Right cardiac atrium (tissue), 5 donors: ENCODE measurements around the gene C15orf39. TPM values are rescaled to one million over a fixed set of nuclear protein-coding genes. Genes with fewer than 3 reads are reported as not detected.

ENCODE experiments used
- ATAC-seq, 2 donors: fragments of 200-7000 bp; cut with Tn5 transposase; one replicate each; pipeline versions ENCODE4 v1.8.0 to v1.9.1; 2020; ENCODE audit warnings: moderate library complexity in 2 of 2, mild to moderate bottlenecking in 1 of 2
- DNase-seq, 3 donors: peaks; one replicate each; pipeline ENCODE4 v3.0.0-alpha.2; 2020
- H3K27ac ChIP-seq: one replicate; pipeline ENCODE4 v1.5.1; 2013; ENCODE audit warnings: mild to moderate bottlenecking, low read length, control low read depth, moderate library complexity
- H3K27me3 ChIP-seq: one replicate; pipeline ENCODE4 v1.6.1; 2013; ENCODE audit not compliant: control insufficient read depth, insufficient read depth
- H3K4me1 ChIP-seq: one replicate; pipeline ENCODE4 v1.6.1; 2013; ENCODE audit warnings: low read length; ENCODE audit not compliant: control insufficient read depth, insufficient read depth
- H3K4me3 ChIP-seq: one replicate; pipeline ENCODE4 v1.5.1; 2013; ENCODE audit warnings: low read length, control low read depth
- H3K9me3 ChIP-seq: one replicate; pipeline ENCODE4 v1.6.1; 2013; ENCODE audit warnings: low read length; ENCODE audit not compliant: control insufficient read depth
- WGBS: extraction: QIAGEN DNeasy Blood & Tissue Kit; methylation state at CpG from one replicate; pipeline ENCODE4 v1.1.7; 2013; 5-methylcytosine and 5-hydroxymethylcytosine counted together
- intact Hi-C, 4 donors: fragments of 100-400 bp; cut with DNase I; formaldehyde crosslinking; loops; one replicate each; pipeline versions ENCODE4 v1.11.0 to v1.14.0; 2022 to 2023
- long read RNA-seq, 4 donors: library from polyadenylated mRNA; unstranded; transcript quantifications; one replicate each; pipeline ENCODE4 v2.0.0, GENCODE V29; 2020 to 2021
- polyA plus RNA-seq: library from polyadenylated mRNA; stranded (reverse); fragments of 200-250 nt; gene quantifications from one replicate; pipeline ENCODE4 v1.2.3, GENCODE V29; 2013
- total RNA-seq, 4 donors: library from RNA; stranded (reverse); fragmentation: NEBNext Ultra II Directional; extraction: Animal tissue kit (Norgen Biotek cat#: 25700); gene quantifications; one replicate each; pipeline ENCODE4 v1.2.1, GENCODE V29; 2021
- donor health status: healthy with polysubstance abuse.
- donor health status: DM: no; HTN: yes; CAD: no.
- donor health status: DM: no; HTN: no; CAD: no.
- donor health status: DM: no; HTN: yes; CAD: no; lungs with severe emphysema.
- donor health status: DM: yes; HTN: yes; CAD: no.

Gene C15orf39
- total RNA-seq = 10 to 100 TPM in 2 of 4 donors, 1 to 10 TPM in 2; 7.4 to 12.7 (median 9.1) TPM
- 5.3 TPM for polyA plus RNA-seq
- long read RNA-seq, donor 1, full-length matches to known transcripts = 2 of 7 reads
- long read RNA-seq, donor 1, partial matches to known transcripts = 5 of 7 reads
- long read RNA-seq, donor 1, other reads (novel, unspliced or antisense) = 0 of 7 reads
- long read RNA-seq, donor 2, full-length matches to known transcripts = 1 of 4 reads
- long read RNA-seq, donor 2, partial matches to known transcripts = 2 of 4 reads
- long read RNA-seq, donor 2, other reads (novel, unspliced or antisense) = 1 of 4 reads
- long read RNA-seq, donor 3, full-length matches to known transcripts = 6 of 17 reads
- long read RNA-seq, donor 3, partial matches to known transcripts = 11 of 17 reads
- long read RNA-seq, donor 3, other reads (novel, unspliced or antisense) = 0 of 17 reads
- long read RNA-seq, donor 4, full-length matches to known transcripts = 1 of 1 reads
- long read RNA-seq, donor 4, partial matches to known transcripts = 0 of 1 reads
- long read RNA-seq, donor 4, other reads (novel, unspliced or antisense) = 0 of 1 reads

DNA sequence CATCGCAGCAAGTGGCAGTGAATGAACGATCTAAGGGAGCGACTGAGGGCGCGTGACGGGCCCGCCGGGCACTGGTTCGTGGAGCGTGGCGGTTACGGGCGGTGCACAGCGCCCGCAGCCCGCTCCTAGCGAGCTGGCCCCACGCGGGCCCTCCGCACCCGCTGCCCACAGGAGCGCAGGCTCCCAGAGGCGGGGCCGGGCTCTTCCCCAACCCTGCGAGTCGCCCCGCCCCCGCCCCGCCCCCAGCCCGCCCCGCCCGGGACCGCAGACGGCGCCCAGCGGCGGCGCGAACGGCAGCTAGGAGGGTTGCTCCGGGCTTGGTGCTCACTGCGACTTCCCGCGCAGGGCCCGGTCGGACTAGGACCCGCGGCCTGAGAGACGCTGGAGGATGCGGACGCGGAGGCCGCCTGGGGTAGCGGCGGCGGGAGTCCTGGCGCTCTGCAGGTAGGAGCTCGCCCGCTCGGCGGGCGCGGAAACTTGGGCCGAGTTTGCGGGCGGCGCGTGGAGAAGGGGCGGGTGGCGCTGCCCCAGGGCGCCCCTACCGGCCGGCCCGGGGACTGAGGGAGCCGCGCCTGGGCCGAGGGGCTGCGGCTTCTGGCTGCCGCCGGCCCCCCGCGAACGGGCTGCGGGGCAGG lies at the start of gene C15orf39:
Gene C15orf39 (plus strand): TSS at position 267 of the 635 bp plus-strand sequence. CDS start 4,167 bp downstream, outside the sequence.
- ATAC-seq (peak; percentile 79 to 84), DNase-seq (peak; percentile 75 to 91 (median 90))
- peaks cover 3% of the 10 kb centered on the region for H3K4me1 ChIP-seq
- intact Hi-C loops = loop anchor here in 3 of 4 donors (1.0 to 5.0 kb wide), 3 partner anchors 158 to 174 kb away; no protein-coding TSS in a partner anchor
- under 1% methylated on average over 84 of the region's 84 CpGs for WGBS
- H3K4me3 ChIP-seq = peak within 1 kb of the TSS; percentile 52
- H3K27ac ChIP-seq = peak within 1 kb of the TSS; percentile 69
- H3K9me3 ChIP-seq = no peaks in the 10 kb centered on the region
- no peaks in the 10 kb centered on the region for H3K27me3 ChIP-seq

DNA sequence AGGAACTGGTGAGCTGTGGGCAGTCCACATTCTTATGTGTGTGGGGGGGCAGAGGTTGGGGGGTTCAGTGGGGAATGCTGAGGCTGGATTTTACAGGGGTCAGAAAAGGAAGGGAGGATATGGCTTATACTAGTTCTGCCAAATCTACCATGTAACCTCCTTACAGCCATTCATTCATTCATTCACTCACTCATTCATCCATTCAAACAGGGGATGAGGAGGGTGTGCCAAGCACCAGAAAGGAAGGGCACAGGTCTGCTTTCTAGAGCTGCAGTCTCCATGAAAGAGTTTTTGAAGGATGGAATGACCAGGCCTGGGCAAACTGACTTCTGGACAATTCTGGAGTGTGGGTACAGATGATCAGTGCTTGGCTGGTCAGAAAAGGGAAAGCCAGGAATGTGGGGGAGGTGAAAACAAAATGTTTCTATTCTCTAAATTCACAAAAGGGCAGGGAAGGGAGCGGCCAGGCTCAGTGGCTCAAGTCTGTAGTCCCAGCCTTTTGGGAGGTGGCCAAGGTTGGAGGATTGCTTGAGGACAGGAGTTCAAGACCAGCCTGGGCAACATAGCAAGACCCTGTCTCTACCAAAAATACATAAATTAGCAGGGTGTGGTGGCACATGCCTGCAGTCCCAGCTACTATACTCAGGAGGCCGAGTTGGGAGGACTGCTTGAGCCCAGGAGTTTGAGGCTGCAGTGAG lies 49.2 kb upstream of the C15orf39 start:
- Histone ChIP-seq H3K4me1 (no peaks in the 10 kb centered on the region), H3K4me3 (no peak overlapping the region), H3K27ac (no peak overlapping the region), H3K27me3 (no peaks in the 10 kb centered on the region), H3K9me3 (no peaks in the 10 kb centered on the region)
- WGBS = 98% methylated on average over 2 of the region's 2 CpGs
- intact Hi-C loops = no loop called here
- ATAC-seq (no peak), DNase-seq (no peak)

DNA sequence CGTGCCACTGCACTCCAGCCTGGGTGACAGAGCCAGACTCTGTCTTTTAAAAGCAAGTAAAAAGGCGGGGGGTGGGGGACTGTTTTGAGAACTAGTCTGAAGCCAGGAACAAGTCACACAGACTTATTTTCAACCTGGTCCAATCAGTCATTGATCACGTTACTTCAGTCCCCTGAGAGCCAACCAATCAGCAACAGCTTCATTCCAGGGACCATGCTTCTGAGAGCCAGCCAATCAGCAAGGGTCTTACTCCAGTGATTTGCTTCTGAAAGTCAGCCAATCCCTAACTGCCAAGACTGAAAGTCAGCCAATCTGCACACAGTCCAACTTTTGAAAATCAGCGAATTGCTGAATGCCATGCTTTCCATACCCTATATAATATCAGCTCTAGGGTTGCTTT lies 48.6 kb upstream of the C15orf39 start:
- no peaks in the 10 kb centered on the region for H3K4me1 ChIP-seq
- intact Hi-C loops = no loop called here
- no peaks in the 10 kb centered on the region for H3K9me3 ChIP-seq
- 68% methylated on average over 4 of the region's 4 CpGs for WGBS
- ATAC-seq (peak; percentile 36 to 39), DNase-seq (no peak)
- H3K4me3 ChIP-seq = no peak overlapping the region
- no peak overlapping the region for H3K27ac ChIP-seq
- no peaks in the 10 kb centered on the region for H3K27me3 ChIP-seq

DNA sequence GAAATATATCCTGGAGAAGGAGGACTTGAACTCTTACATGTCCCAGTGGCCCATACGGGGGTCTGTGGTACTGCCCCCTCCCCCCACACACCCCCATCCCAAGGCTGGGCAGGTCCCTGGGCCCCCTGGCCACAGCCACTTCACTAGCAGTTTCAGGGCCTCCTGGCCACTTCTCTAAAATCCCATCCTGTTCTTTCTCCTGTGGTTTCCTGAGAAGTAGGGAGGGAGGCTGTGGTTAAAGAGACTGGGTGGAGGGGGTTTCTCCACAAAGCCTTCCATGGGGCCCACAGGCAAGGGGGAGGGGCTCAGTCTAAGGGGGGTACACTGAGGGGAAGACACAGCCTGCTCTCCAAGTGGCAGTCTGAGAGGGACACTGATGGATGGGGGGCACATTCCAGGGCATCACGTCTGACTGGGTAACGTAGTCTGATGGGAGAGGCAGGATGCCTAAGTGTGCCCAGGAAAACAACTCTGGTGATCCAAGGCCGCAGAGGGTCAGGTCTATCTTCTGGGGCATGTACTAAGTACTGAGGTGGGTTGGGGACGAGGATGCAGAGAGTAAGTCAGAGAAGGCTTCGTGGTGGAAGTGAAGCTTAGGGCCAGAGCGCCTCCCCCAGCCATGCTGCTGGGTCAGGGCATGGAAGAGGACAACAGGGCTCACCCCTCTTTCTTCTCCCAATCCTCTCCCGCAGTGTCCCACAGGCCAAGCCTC lies 48.0 kb upstream of the C15orf39 start:
- Histone ChIP-seq H3K4me3 (no peak overlapping the region), H3K4me1 (no peaks in the 10 kb centered on the region), H3K9me3 (no peaks in the 10 kb centered on the region), H3K27ac (no peak overlapping the region), H3K27me3 (no peaks in the 10 kb centered on the region)
- WGBS = 82% methylated on average over 8 of the region's 8 CpGs
- intact Hi-C loops = no loop called here
- ATAC-seq (no peak), DNase-seq (no peak)

DNA sequence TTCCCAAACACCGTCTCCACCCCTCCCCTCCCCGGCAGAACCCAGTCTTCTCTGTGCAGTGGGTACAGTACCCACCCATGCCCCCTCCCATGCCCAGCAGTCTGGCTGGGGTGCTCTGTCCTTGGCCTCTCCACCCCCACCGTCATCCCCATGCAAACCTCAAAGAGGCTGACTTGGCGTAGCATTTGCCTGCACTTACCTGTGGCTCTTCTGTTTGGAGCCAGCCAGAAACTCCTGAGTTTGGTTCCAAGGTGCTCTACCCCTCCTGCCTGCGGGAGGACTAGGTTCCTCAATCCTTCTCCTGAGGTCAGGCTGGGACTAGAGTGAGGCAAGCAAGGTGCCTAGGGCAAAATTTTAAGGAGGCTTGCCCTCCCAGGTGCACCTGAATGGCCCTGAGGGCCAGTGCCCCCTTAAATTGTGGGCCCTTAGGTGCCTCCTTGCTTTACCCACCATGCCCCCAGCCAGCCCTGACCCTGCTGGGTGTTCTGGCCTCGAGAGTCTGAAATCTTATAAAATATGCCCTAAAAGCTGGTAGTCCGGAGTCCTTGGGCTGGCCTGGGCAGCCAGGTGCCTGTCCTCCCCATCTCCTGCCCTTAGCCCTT lies 47.1 kb upstream of the C15orf39 start:
- WGBS = 86% methylated on average over 7 of the region's 7 CpGs
- no peaks in the 10 kb centered on the region for H3K4me1 ChIP-seq
- intact Hi-C loops = no loop called here
- DNase-seq (no peak), ATAC-seq (no peak)
- H3K27me3 ChIP-seq = no peaks in the 10 kb centered on the region
- H3K4me3 ChIP-seq = no peak overlapping the region
- H3K27ac ChIP-seq = no peak overlapping the region
- H3K9me3 ChIP-seq = no peaks in the 10 kb centered on the region

DNA sequence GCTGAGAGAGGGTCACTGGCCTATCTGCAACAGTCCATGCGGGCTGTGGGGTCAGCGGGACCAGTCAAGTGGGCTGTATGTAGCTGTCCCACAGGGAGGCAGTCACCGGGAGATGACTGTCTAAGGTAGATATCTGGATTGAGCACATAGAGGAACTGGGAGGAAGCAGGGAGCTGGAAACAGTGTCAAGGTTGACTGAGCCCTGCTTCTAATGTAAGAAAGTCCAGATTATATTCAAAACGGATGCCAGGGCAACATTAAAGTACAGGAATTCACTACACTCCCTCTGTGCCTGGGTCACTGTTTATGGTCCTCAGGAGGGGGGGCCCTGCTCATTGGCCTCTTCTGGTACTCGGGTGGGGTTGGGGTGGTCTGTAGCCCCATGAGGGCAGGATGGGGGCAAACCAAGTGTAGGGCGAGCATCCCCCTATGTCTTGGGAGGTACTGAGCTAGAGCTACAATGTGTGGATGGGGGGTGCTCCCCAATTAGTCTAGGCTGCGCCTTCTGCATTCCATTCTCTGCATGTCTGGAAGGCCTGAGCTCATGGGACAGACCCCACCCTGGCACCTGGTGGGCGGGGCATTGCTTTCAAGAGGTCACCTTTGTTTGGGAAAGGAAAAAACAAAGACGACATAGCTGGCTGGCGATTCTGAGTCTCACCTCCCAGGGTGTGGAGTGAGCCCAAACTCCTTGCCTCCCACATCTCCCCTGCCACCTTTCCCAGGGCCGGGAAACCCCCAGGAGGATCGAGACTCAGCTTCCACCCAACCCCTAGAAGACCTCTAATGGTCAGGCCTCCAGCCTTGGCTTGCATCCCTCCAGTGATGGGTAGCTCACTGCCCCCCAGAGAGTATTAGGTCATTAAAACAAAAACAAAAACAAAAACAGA lies 45.1 kb upstream of the C15orf39 start:
- Histone ChIP-seq H3K4me3 (no peak overlapping the region), H3K4me1 (no peaks in the 10 kb centered on the region), H3K27ac (no peak overlapping the region), H3K27me3 (no peaks in the 10 kb centered on the region), H3K9me3 (no peaks in the 10 kb centered on the region)
- WGBS = 84% methylated on average over 12 of the region's 12 CpGs
- no peak for ATAC-seq
- intact Hi-C loops = no loop called here
- no peak for DNase-seq

DNA sequence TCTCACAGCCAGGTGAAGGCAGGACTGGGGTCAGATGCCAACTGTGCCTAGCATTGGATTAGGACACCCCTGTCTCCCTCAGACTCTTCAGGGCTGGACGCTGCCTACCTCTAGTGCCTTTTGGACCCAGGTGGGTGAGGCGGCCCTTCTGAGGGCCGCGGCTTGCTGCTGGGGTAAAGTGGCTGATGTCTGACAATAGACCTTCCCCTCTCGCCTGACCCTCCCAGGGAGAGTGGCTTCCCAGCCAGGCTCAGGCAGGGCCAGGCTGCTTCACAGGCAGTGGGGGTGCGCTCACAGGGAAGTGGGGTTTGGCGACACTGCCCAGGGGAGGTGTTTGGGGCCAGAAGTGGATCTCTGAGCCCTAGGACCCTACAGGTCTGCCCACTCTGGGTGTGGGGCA lies 43.3 kb upstream of the C15orf39 start:
- H3K27me3 ChIP-seq = no peaks in the 10 kb centered on the region
- ATAC-seq (peak in 1 of 2 donors; percentile 10), DNase-seq (no peak)
- no peak overlapping the region for H3K4me3 ChIP-seq
- WGBS = 90% methylated on average over 7 of the region's 7 CpGs
- intact Hi-C loops = no loop called here
- H3K9me3 ChIP-seq = no peaks in the 10 kb centered on the region
- no peak overlapping the region for H3K27ac ChIP-seq
- H3K4me1 ChIP-seq = no peaks in the 10 kb centered on the region

DNA sequence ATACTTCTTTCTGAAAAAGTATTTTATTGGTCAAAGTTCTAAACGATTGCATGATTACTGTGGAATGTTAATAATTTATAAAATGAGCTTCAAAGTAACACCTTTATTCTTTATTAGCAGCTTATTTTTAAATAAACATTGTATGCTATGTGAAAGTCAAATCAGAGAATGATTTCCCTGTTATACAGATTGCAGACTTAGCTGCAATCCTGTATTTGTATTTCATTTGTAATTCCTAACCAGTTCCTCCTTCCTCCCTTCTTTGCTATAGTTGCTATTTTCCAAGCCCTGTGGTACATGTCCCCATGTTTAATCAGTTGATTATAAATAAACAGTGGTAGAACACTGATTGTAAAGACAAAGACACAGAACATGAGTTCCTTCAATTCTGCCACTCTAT lies 42.4 kb upstream of the C15orf39 start:
- intact Hi-C loops = no loop called here
- 60% methylated on average over 1 of the region's 1 CpG for WGBS
- Histone ChIP-seq H3K27ac (no peak overlapping the region), H3K4me3 (no peak overlapping the region), H3K27me3 (no peaks in the 10 kb centered on the region), H3K4me1 (no peaks in the 10 kb centered on the region), H3K9me3 (no peaks in the 10 kb centered on the region)
- ATAC-seq = no peak
- no peak for DNase-seq

DNA sequence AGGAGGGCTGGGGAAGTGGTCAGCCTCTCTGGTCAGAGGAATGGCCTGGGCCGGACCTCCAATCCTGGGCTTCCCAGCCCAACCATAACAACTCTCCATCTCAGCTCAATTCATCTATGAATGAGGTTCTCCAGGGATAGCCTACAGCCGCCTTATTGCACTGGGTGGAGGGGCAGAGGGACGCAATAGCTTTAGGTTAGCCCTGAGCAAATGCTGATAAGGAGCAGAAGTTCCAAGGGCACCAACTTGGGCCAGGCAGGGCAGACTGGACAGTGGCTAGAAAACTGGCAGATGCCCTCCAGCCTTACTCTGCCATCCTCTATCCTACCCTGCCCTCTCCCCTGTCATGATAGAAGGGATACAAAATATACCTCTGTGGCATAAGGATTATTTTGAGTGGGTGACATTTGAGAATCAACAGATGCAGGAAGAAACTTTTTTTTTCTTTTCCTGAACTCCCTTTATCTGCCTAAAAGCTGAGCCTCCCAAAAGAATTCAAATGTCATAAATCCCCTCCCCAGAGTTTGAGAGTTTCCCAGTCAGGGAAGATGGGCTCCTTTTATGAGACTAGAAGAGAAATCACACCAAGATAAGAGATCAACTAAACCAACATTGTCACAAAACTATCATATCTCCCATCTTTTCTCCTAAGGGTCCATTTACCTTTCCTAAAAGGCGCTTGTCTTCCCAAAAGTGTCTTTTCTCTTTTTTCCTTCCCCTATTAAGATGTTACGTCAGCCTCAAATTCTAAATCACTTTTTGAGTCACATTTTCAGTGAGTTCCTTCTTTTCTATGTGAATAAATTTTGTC lies 40.4 kb upstream of the C15orf39 start:
- no peaks in the 10 kb centered on the region for H3K27me3 ChIP-seq
- WGBS = 89% methylated on average over 5 of the region's 5 CpGs
- ATAC-seq = no peak
- no peaks in the 10 kb centered on the region for H3K4me1 ChIP-seq
- intact Hi-C loops = no loop called here
- no peak overlapping the region for H3K4me3 ChIP-seq
- DNase-seq = no peak
- no peak overlapping the region for H3K27ac ChIP-seq
- no peaks in the 10 kb centered on the region for H3K9me3 ChIP-seq
